ENCODE data around the gene GPR153. TPM values are rescaled to one million over a fixed set of nuclear protein-coding genes. Genes with fewer than 3 reads are reported as not detected.
A peak's percentile ranks its signal among the peaks of the same experiment; 100 is the strongest.

Gene GPR153
- total RNA-seq, 1 experiment from 2014 or later = 6.1 TPM

DNA sequence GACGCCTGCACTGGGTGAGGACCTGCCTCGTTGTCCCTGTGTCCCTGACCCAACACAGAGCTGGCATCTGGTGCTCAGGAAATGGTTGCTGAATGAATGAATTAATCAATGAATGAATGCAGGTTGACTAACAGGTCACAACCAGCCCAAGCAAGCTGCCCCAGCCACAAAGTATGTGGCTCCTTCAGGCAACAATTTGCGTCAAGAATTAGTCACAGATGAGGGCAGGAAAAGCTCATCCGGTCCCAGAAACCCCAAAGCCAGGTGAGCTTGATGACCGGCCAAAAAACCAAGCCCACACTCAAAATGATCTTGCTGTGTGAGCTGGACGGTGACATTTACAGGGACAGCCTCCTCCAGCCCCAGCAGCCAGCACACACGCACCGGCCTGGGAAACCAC lies 40.6 kb upstream of the GPR153 start:
- ChIA-PET CTCF (no interaction called here), POLR2A (no interaction called here), RAD21 (ENCODE audit: low non-redundant PET in 1 of 2, low total read pairs in 2 of 2, uncharacterized antibody in 2 of 2, unreplicated experiment in 2 of 2) (no interaction called here)
- Histone ChIP-seq H3K27me3 (ENCODE audit: insufficient read depth, low read length) (no peaks in the 10 kb centered on the region), H3K9me2 (ENCODE audit: insufficient read depth) (no peaks in the 10 kb centered on the region), H3K4me1 (ENCODE audit: control insufficient read depth in 1 of 2, insufficient read depth in 2 of 2, low read length in 2 of 2) (peaks cover 0 to 9% of the 10 kb centered on the region in 2 experiments; a peak in 1 of 4 replicates), H3K36me3 (ENCODE audit: control insufficient read depth in 1 of 2, insufficient read depth in 2 of 2, low read length in 2 of 2) (no peaks in the 10 kb centered on the region), H3K9me3 (ENCODE audit: control insufficient read depth in 1 of 2, insufficient read depth in 1 of 2, low read depth in 1 of 2, low read length in 2 of 2) (no peaks in the 10 kb centered on the region), H3K27ac (ENCODE audit: low read depth, low read length) (no peak overlapping the region), H3K4me2 (ENCODE audit: low read length) (no peak overlapping the region), H3K79me2 (ENCODE audit: insufficient read depth, low read length) (no peaks in the 10 kb centered on the region), H2AFZ (ENCODE audit: low read depth, low read length, poor library complexity, severe bottlenecking) (no peak overlapping the region), H3K9ac (ENCODE audit: low read length) (no peak overlapping the region), H4K20me1 (ENCODE audit: insufficient read depth) (no peaks in the 10 kb centered on the region), H3K4me3 (replicated peaks in 1 of 2; ENCODE audit: low read depth in 1 of 2, low read length in 2 of 2) (no peak overlapping the region)
- intact Hi-C loops (cut with micrococcal nuclease) = no loop called here
- ATAC-seq (peak; percentile 20; the same call in 1 of the 2 replicates), DNase-seq (ENCODE audit: low read depth, low spot score) (no peak)
- TF ChIP-seq ELF1 (IDR thresholded peaks at IDR 0.05; ENCODE audit: borderline replicate concordance, low read depth) = no peak
- TF ChIP-seq ZFX (IDR thresholded peaks at IDR 0.05) = no peak
- no TSS peak for BruUV-seq (replicated peaks)

DNA sequence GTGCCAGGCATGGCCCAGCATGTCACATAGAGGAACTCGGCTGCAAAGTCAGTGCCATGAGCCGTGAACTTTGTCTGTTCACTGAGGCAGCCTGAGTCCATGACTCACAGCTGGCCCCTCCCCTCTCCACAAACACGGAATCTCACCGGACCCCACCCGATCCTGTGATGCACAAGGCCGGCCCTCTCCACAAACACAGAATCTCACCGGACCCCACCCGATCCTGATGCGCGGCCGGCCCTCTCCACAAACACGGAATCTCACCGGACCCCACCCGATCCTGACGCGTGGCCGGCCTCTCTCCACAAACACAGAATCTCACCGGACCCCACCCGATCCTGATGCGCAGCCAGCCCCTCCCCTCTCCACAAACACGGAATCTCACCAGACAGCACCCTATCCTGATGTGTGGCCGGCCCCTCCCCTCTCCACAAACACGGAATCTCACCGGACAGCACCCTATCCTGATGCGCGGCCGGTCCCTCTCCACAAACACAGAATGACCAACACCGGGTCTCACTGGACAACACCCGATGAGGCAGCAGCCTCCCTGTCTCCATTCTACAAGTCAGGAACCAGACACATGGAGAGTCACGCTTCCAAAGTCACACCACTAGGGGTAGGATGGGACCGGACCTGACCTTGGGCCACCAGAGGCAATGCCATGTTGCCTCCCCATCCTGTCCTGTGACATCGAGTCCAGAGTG lies 39.6 kb upstream of the GPR153 start:
- DNase-seq (ENCODE audit: low read depth, low spot score) (no peak), ATAC-seq (peak; percentile 67)
- no peaks in the 10 kb centered on the region for H3K9me2 ChIP-seq (ENCODE audit: insufficient read depth)
- no peaks in the 10 kb centered on the region for H3K27me3 ChIP-seq (ENCODE audit: insufficient read depth, low read length)
- H2AFZ ChIP-seq (ENCODE audit: low read depth, low read length, poor library complexity, severe bottlenecking) = no peak overlapping the region
- ChIA-PET CTCF (no interaction called here), RAD21 (ENCODE audit: low non-redundant PET in 1 of 2, low total read pairs in 2 of 2, uncharacterized antibody in 2 of 2, unreplicated experiment in 2 of 2) (no interaction called here), POLR2A (no interaction called here)
- intact Hi-C loops (cut with micrococcal nuclease) = no loop called here
- H4K20me1 ChIP-seq (ENCODE audit: insufficient read depth) = no peaks in the 10 kb centered on the region
- H3K79me2 ChIP-seq (ENCODE audit: insufficient read depth, low read length) = no peaks in the 10 kb centered on the region
- H3K36me3 ChIP-seq (ENCODE audit: control insufficient read depth in 1 of 2, insufficient read depth in 2 of 2, low read length in 2 of 2) = no peaks in the 10 kb centered on the region
- no peaks in the 10 kb centered on the region for H3K9me3 ChIP-seq (ENCODE audit: control insufficient read depth in 1 of 2, insufficient read depth in 1 of 2, low read depth in 1 of 2, low read length in 2 of 2)
- no peak overlapping the region for H3K9ac ChIP-seq (ENCODE audit: low read length)
- H3K4me3 ChIP-seq (replicated peaks in 1 of 2; ENCODE audit: low read depth in 1 of 2, low read length in 2 of 2) = no peak overlapping the region
- no peak overlapping the region for H3K4me2 ChIP-seq (ENCODE audit: low read length)
- H3K4me1 ChIP-seq (ENCODE audit: control insufficient read depth in 1 of 2, insufficient read depth in 2 of 2, low read length in 2 of 2) = peaks cover 0 to 9% of the 10 kb centered on the region in 2 experiments; a peak in 1 of 4 replicates
- H3K27ac ChIP-seq (ENCODE audit: low read depth, low read length) = no peak overlapping the region
- BruUV-seq (replicated peaks) = no TSS peak
- peak in 1 of 3 experiments; percentile 25; a peak in 1 of 6 replicates for TF ChIP-seq CTCF (IDR thresholded peaks at IDR 0.05 in 2 of 3, conservative IDR thresholded peaks at IDR 0.05 in 1 of 3; ENCODE audit: borderline replicate concordance in 1 of 3, insufficient read depth in 1 of 3, low read depth in 2 of 3, low read length in 2 of 3)
- TF ChIP-seq EGR1 (IDR thresholded peaks at IDR 0.05; ENCODE audit: low read depth) = no peak
